HEK293T (cell line): Measurements from ENCODE around the gene BMERB1.

Source experiments
- CTCF ChIA-PET: fragments of 350-600 bp; formaldehyde crosslinking; extraction: SDS; loops from one replicate; lab custom pipeline; 2021; ENCODE audit warnings: antibody characterized with exemption, inconsistent platforms; lab: Yijun Ruan, JAX
- POLR2A ChIA-PET: fragments of 350-600 bp; formaldehyde crosslinking; extraction: SDS; loops from one replicate; lab custom pipeline; 2020; ENCODE audit warnings: antibody characterized with exemption, inconsistent platforms; lab: Yijun Ruan, JAX
- DNase-seq: peaks from one replicate; pipeline ENCODE4 v3.0.0; 2012; ENCODE audit warnings: mixed read lengths; ENCODE audit errors: extremely low spot score
- ARNT ChIP-seq: fragments of 450-650 bp; IDR thresholded peaks from 2 replicates; pipeline ENCODE4 v1.6.1; 2017; ENCODE audit warnings: mild to moderate bottlenecking
- BHLHE40 ChIP-seq: fragments of 450-650 bp; IDR thresholded peaks from 2 replicates; pipeline ENCODE4 v1.6.1; 2016; ENCODE audit warnings: mild to moderate bottlenecking, moderate library complexity, borderline replicate concordance
- CTBP1 ChIP-seq: fragments of 450-650 bp; IDR thresholded peaks from 2 replicates; pipeline ENCODE4 v1.6.1; 2016; ENCODE audit warnings: borderline replicate concordance
- ELF4 ChIP-seq: fragments of 450-650 bp; IDR thresholded peaks from 2 replicates; pipeline ENCODE4 v1.6.1; 2017; ENCODE audit warnings: antibody characterized with exemption
- FOXA1 ChIP-seq: fragments of 450-650 bp; IDR thresholded peaks from 2 replicates; pipeline ENCODE4 v1.6.1; 2016; ENCODE audit warnings: mild to moderate bottlenecking
- FOXK2 ChIP-seq: fragments of 450-650 bp; IDR thresholded peaks from 2 replicates; pipeline ENCODE4 v1.6.1; 2016; ENCODE audit warnings: mild to moderate bottlenecking
- FOXM1 ChIP-seq: fragments of 450-650 bp; IDR thresholded peaks from 2 replicates; pipeline ENCODE4 v1.6.1; 2017; ENCODE audit warnings: mild to moderate bottlenecking, borderline replicate concordance
- HDGF ChIP-seq: fragments of 450-650 bp; IDR thresholded peaks from 2 replicates; pipeline ENCODE4 v1.6.1; 2017; ENCODE audit warnings: antibody characterized with exemption, borderline replicate concordance
- L3MBTL2 ChIP-seq: fragments of 450-650 bp; conservative IDR thresholded peaks from 2 replicates; pipeline ENCODE4 v1.6.1; 2016; ENCODE audit warnings: mild to moderate bottlenecking
- LEF1 ChIP-seq: fragments of 450-650 bp; IDR thresholded peaks from 2 replicates; pipeline ENCODE4 v1.6.1; 2017; ENCODE audit warnings: mild to moderate bottlenecking, borderline replicate concordance
- NFRKB ChIP-seq: fragments of 450-650 bp; IDR thresholded peaks from 2 replicates; pipeline ENCODE4 v1.6.1; 2016; ENCODE audit warnings: mild to moderate bottlenecking, moderate library complexity
- SP1 ChIP-seq: fragments of 450-650 bp; IDR thresholded peaks from 2 replicates; pipeline ENCODE4 v1.6.1; 2017
- SUZ12 ChIP-seq: fragments of 450-650 bp; IDR thresholded peaks from 2 replicates; pipeline ENCODE4 v1.6.1; 2016; ENCODE audit warnings: mild to moderate bottlenecking
- TARDBP ChIP-seq: fragments of 450-650 bp; IDR thresholded peaks from 2 replicates; pipeline ENCODE4 v1.6.1; 2016
- ZNF384 ChIP-seq: fragments of 450-650 bp; IDR thresholded peaks from 2 replicates; pipeline ENCODE4 v1.6.1; 2016
- TF ChIP-seq, protein P1 (sequence below): fragments of 450-650 bp; IDR thresholded peaks from 2 replicates; pipeline ENCODE4 v1.6.1; 2016

Gene BMERB1

DNA sequence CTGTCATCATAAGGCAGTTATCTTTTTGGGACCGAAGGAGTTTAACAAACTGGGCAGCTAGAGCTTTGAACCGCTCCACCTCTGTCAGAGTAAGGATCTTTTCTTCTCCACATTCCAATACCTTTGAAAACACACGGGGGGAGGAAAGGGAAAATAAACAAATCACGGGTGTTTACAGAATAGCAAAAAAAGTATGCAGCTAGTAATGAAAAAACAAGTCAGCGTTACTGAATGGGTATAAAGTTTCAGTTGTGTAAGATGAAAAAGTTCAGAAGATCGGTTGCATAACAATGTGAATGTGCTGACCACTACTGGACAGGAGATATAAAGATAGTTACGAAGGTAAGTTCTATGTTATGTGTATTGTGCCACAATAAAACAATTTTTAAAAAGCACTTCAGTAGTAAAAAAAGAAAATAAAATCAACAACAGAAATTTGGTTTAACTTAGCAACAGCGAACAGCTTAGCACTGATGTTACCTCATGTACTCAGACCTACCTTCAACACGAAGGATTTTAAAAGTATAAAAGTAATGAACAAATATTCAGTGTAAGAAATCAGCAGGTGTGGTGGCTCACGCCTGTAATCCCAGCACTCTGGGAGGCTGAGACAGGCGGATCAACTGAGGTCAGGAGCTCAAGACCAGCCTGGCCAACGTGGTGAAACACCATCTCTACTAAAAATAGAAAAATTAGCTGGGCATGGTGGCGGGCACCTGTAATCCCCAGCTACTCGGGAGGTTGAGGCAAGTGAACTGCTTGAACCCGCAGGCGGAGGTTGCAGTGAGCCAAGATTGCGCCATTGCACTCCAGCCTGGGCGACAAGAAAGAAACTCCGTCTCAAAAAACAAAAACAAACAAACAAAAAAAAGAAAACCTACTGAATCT, 174.3 kb downstream of the BMERB1 start:
- POLR2A ChIA-PET = no interaction called here
- CTCF ChIA-PET = no interaction called here
- no peak for DNase-seq
- no peak for TF ChIP-seq ZNF384

GRCh38 chr16:15609286-15609649, 174.9 kb downstream of the BMERB1 start:
- DNase-seq = no peak
- no peak for TF ChIP-seq FOXM1
- TF ChIP-seq TARDBP = no peak
- no peak for TF ChIP-seq ZNF384
- no peak for TF ChIP-seq CTBP1
- TF ChIP-seq FOXA1 = no peak
- no peak for TF ChIP-seq FOXK2
- no peak for TF ChIP-seq LEF1
- CTCF ChIA-PET = no interaction called here
- POLR2A ChIA-PET = no interaction called here

- TF ChIP-seq HDGF (no peak), TARDBP (no peak), CTBP1 (no peak), ELF4 (no peak), ARNT (no peak), FOXK2 (no peak), L3MBTL2 (no peak), SP1 (no peak), LEF1 (no peak), FOXM1 (no peak), ZNF384 (no peak), BHLHE40 (no peak), NFRKB (no peak), FOXA1 (no peak), SUZ12 (no peak)
- TF ChIP-seq, protein P1, sequence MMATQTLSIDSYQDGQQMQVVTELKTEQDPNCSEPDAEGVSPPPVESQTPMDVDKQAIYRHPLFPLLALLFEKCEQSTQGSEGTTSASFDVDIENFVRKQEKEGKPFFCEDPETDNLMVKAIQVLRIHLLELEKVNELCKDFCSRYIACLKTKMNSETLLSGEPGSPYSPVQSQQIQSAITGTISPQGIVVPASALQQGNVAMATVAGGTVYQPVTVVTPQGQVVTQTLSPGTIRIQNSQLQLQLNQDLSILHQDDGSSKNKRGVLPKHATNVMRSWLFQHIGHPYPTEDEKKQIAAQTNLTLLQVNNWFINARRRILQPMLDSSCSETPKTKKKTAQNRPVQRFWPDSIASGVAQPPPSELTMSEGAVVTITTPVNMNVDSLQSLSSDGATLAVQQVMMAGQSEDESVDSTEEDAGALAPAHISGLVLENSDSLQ = no peak
- ChIA-PET POLR2A (no interaction called here), CTCF (no interaction called here)
- DNase-seq = no peak
Observed at GRCh38 chr16:15610369-15610871, 176.0 kb downstream of the BMERB1 start.

- DNase-seq = no peak
- no peak for TF ChIP-seq HDGF
- no peak for TF ChIP-seq ZNF384
- TF ChIP-seq SUZ12 = no peak
- TF ChIP-seq BHLHE40 = no peak
- ChIA-PET CTCF (no interaction called here), POLR2A (no interaction called here)
Observed at GRCh38 chr16:15611610-15612009, 177.2 kb downstream of the BMERB1 start.

- no peak for DNase-seq
- ChIA-PET CTCF (no interaction called here), POLR2A (no interaction called here)
- no peak for TF ChIP-seq ELF4
- TF ChIP-seq LEF1 = no peak
- TF ChIP-seq FOXM1 = no peak
- no peak for TF ChIP-seq TARDBP
- TF ChIP-seq, protein P1 = no peak
- no peak for TF ChIP-seq SUZ12
- no peak for TF ChIP-seq HDGF
- no peak for TF ChIP-seq ZNF384
- TF ChIP-seq ARNT = no peak
- TF ChIP-seq SP1 = no peak
- no peak for TF ChIP-seq BHLHE40
- TF ChIP-seq FOXA1 = no peak
- no peak for TF ChIP-seq NFRKB
- TF ChIP-seq L3MBTL2 = no peak
- TF ChIP-seq CTBP1 = no peak
- no peak for TF ChIP-seq FOXK2
Observed at GRCh38 chr16:15613676-15614075, 179.3 kb downstream of the BMERB1 start.

- no peak for DNase-seq
- ChIA-PET POLR2A (no interaction called here), CTCF (no interaction called here)
- TF ChIP-seq TARDBP = no peak
- TF ChIP-seq FOXA1 = no peak
- no peak for TF ChIP-seq FOXM1
- no peak for TF ChIP-seq SUZ12
- no peak for TF ChIP-seq SP1
- TF ChIP-seq CTBP1 = no peak
- TF ChIP-seq HDGF = no peak
- TF ChIP-seq ELF4 = no peak
- no peak for TF ChIP-seq ARNT
- no peak for TF ChIP-seq BHLHE40
- no peak for TF ChIP-seq ZNF384
- TF ChIP-seq FOXK2 = no peak
Observed at GRCh38 chr16:15616012-15616411, 181.6 kb downstream of the BMERB1 start.

- DNase-seq = no peak
- ChIA-PET POLR2A (no interaction called here), CTCF (no interaction called here)
- no peak for TF ChIP-seq FOXA1
- no peak for TF ChIP-seq SP1
- TF ChIP-seq FOXK2 = no peak
- TF ChIP-seq HDGF = no peak
- TF ChIP-seq ELF4 = no peak
Observed at GRCh38 chr16:15616475-15617165, 182.2 kb downstream of the BMERB1 start.
